Natural killer cell (primary cell): ENCODE results near the gene TMEM121B. TPM values are rescaled to one million over a fixed set of nuclear protein-coding genes. Genes with fewer than 3 reads are reported as not detected.

Experiments used
- ATAC-seq, 3 donors: fragments of 150-1000 bp in 2 of 3; fragments of 200-7000 bp in 1 of 3; cut with Tn5 transposase; 1 replicate in 1 of 3; 2 replicates in 2 of 3; pipeline ENCODE4 v1.10.0; 2021; ENCODE audit warnings: mild to moderate bottlenecking in 2 of 3, moderate library complexity in 2 of 3
- DNase-seq, 2 donors: peaks; one replicate each; pipeline versions ENCODE4 v3.0.0 to v3.0.0-alpha.2; 2013 to 2021; ENCODE audit warnings: mixed read lengths in 1 of 2
- H3K27ac ChIP-seq: one replicate; pipeline ENCODE4 v1.5.1; 2013; ENCODE audit warnings: mild to moderate bottlenecking, low read length
- H3K27me3 ChIP-seq: one replicate; pipeline ENCODE4 v1.6.1; 2013; ENCODE audit warnings: low read length; ENCODE audit not compliant: control insufficient read depth, insufficient read depth
- H3K36me3 ChIP-seq: one replicate; pipeline ENCODE4 v1.6.1; 2013; ENCODE audit warnings: low read length; ENCODE audit not compliant: control insufficient read depth, insufficient read depth
- H3K4me1 ChIP-seq: one replicate; pipeline ENCODE4 v1.6.1; 2013; ENCODE audit warnings: low read length; ENCODE audit not compliant: control insufficient read depth, insufficient read depth
- H3K4me3 ChIP-seq: one replicate; pipeline ENCODE4 v1.5.1; 2013; ENCODE audit warnings: low read length
- H3K9me3 ChIP-seq: one replicate; pipeline ENCODE4 v1.6.1; 2013; ENCODE audit warnings: low read length; ENCODE audit not compliant: control insufficient read depth, insufficient read depth
- H3K27ac Mint-ChIP-seq, 2 donors: one replicate each; pipeline ENCODE4 v1.8.0; 2022; ENCODE audit warnings: mild to moderate bottlenecking in 2 of 2, mixed read lengths in 2 of 2, moderate library complexity in 1 of 2
- H3K27me3 Mint-ChIP-seq, 2 donors: one replicate each; pipeline ENCODE4 v1.8.0; 2022; ENCODE audit warnings: low read depth in 2 of 2, mixed read lengths in 2 of 2
- H3K36me3 Mint-ChIP-seq: one replicate; pipeline ENCODE4 v1.8.0; 2022; ENCODE audit warnings: mixed read lengths
- H3K4me1 Mint-ChIP-seq, 2 donors: one replicate each; pipeline ENCODE4 v1.8.0; 2022; ENCODE audit warnings: mixed read lengths in 2 of 2
- H3K4me3 Mint-ChIP-seq: one replicate; pipeline ENCODE4 v1.8.0; 2022; ENCODE audit warnings: mild to moderate bottlenecking, moderate library complexity, mixed read lengths
- H3K9me3 Mint-ChIP-seq, 2 donors: one replicate each; pipeline ENCODE4 v1.8.0; 2022; ENCODE audit warnings: mixed read lengths in 2 of 2
- CTCF ChIP-seq: fragments of 200-600 bp; IDR thresholded peaks from one replicate; pipeline ENCODE4 v1.8.0; 2022; ENCODE audit warnings: antibody characterized with exemption
- WGBS: methylation state at CpG from one replicate; pipeline ENCODE4 v1.1.7; 2013; ENCODE audit warnings: missing lambda C conversion rate; ENCODE audit not compliant: insufficient coverage; 5-methylcytosine and 5-hydroxymethylcytosine counted together
- intact Hi-C: fragments of 100-400 bp; cut with micrococcal nuclease; formaldehyde crosslinking; loops from one replicate; pipeline ENCODE4 v1.14.2; 2022
- total RNA-seq, 4 donors: library from RNA; stranded (reverse); fragments of 120-200 nt in 1 of 4; gene quantifications; one replicate each; pipeline versions ENCODE4 v1.2.3 to v1.2.4, GENCODE V29; 2013 to 2022

The TMEM121B gene
- total RNA-seq, 3 donors from 2014 or later (not counting 1 experiment from before 2014, with no cell fraction given): 0.18 to 0.35 TPM; not detected in 1

GRCh38 chr22:17109113-17109865 lies 11.9 kb downstream of the TMEM121B start:
- Mint-ChIP-seq H3K36me3 (no peaks in the 10 kb centered on the region), H3K27me3 (no peaks in the 10 kb centered on the region), H3K9me3 (no peaks in the 10 kb centered on the region), H3K4me3 (no peak overlapping the region), H3K4me1 (peaks cover 0 to 34% of the 10 kb centered on the region in 2 donors), H3K27ac (no peak overlapping the region)
- no peak for ATAC-seq
- Histone ChIP-seq H3K9me3 (no peaks in the 10 kb centered on the region), H3K27ac (no peak overlapping the region), H3K27me3 (no peaks in the 10 kb centered on the region), H3K36me3 (peaks cover 55% of the 10 kb centered on the region), H3K4me1 (peaks cover 21% of the 10 kb centered on the region), H3K4me3 (no peak overlapping the region)
- DNase-seq: no peak
- 96% methylated on average over 42 of the region's 42 CpGs for WGBS
- TF ChIP-seq CTCF: no peak
- intact Hi-C loops: no loop called here

- Histone ChIP-seq H3K36me3 (peaks cover 59% of the 10 kb centered on the region), H3K4me1 (peaks cover 18% of the 10 kb centered on the region), H3K9me3 (no peaks in the 10 kb centered on the region), H3K27me3 (no peaks in the 10 kb centered on the region), H3K4me3 (no peak overlapping the region), H3K27ac (no peak overlapping the region)
- no peak for DNase-seq
- Mint-ChIP-seq H3K9me3 (no peaks in the 10 kb centered on the region), H3K4me1 (peaks cover 0 to 28% of the 10 kb centered on the region in 2 donors), H3K27ac (no peak overlapping the region), H3K36me3 (no peaks in the 10 kb centered on the region), H3K4me3 (no peak overlapping the region), H3K27me3 (no peaks in the 10 kb centered on the region)
- WGBS: 96% methylated on average over 66 of the region's 66 CpGs
- TF ChIP-seq CTCF: no peak
- intact Hi-C loops: no loop called here
- ATAC-seq: no peak
Observed at GRCh38 chr22:17108256-17109112, 12.7 kb downstream of the TMEM121B start.

GRCh38 chr22:17107547-17107810 lies 13.7 kb downstream of the TMEM121B start:
- peaks cover under 1% of the 10 kb centered on the region for H3K36me3 Mint-ChIP-seq
- H3K4me1 ChIP-seq: peaks cover 18% of the 10 kb centered on the region

More at GRCh38 chr22:17107547-17107810, 13.7 kb downstream of the TMEM121B start:
- 94% methylated on average over 6 of the region's 6 CpGs for WGBS
- Mint-ChIP-seq H3K27me3 (no peaks in the 10 kb centered on the region), H3K27ac (no peak overlapping the region), H3K9me3 (no peaks in the 10 kb centered on the region), H3K4me3 (no peak overlapping the region), H3K4me1 (peaks cover 0 to 23% of the 10 kb centered on the region in 2 donors)
- intact Hi-C loops: no loop called here
- H3K9me3 ChIP-seq: no peaks in the 10 kb centered on the region
- no peak for TF ChIP-seq CTCF
- no peak for DNase-seq
- no peak overlapping the region for H3K27ac ChIP-seq
- H3K27me3 ChIP-seq: no peaks in the 10 kb centered on the region
- no peak overlapping the region for H3K4me3 ChIP-seq
- H3K36me3 ChIP-seq: peaks cover 67% of the 10 kb centered on the region
- ATAC-seq: no peak
